HG03139 (cell line): ENCODE data around the gene CA9.

Experiments used
- ATAC-seq: cut with Tn5 transposase; IDR thresholded peaks from one replicate; pipeline ENCODE4 v1.9.1; 2021; ENCODE audit not compliant: unreplicated experiment

The CA9 gene

GRCh38 chr9:35714123-35714522 lies 40.4 kb downstream of the CA9 start:
- ATAC-seq = no peak

- no peak for ATAC-seq
Measured at GRCh38 chr9:35714579-35715252, 41.0 kb downstream of the CA9 start.

GRCh38 chr9:35716230-35716629 lies 42.5 kb downstream of the CA9 start:
- no peak for ATAC-seq

- no peak for ATAC-seq
Measured at GRCh38 chr9:35717132-35717870, 43.6 kb downstream of the CA9 start.

- peak; percentile 45 for ATAC-seq
Measured at GRCh38 chr9:35718721-35719511, 45.2 kb downstream of the CA9 start.

- ATAC-seq = no peak
Measured at GRCh38 chr9:35719546-35719945, 45.8 kb downstream of the CA9 start.

- no peak for ATAC-seq
Measured at GRCh38 chr9:35723426-35723825, 49.7 kb downstream of the CA9 start.

GRCh38 chr9:35723908-35724307 lies 50.2 kb downstream of the CA9 start:
- ATAC-seq = no peak

GRCh38 chr9:35725362-35725761 lies 51.6 kb downstream of the CA9 start:
- ATAC-seq = no peak

- ATAC-seq = no peak
Measured at GRCh38 chr9:35726931-35727330, 53.2 kb downstream of the CA9 start.

GRCh38 chr9:35727676-35728040 lies 53.9 kb downstream of the CA9 start:
- ATAC-seq = no peak

- ATAC-seq = no peak
Measured at GRCh38 chr9:35728041-35728971, 54.6 kb downstream of the CA9 start.

GRCh38 chr9:35729101-35729500 lies 55.4 kb downstream of the CA9 start:
- ATAC-seq = no peak

GRCh38 chr9:35729700-35730485 lies 56.2 kb downstream of the CA9 start:
- no peak for ATAC-seq

- no peak for ATAC-seq
Measured at GRCh38 chr9:35730486-35730854, 56.7 kb downstream of the CA9 start.
